ENCODE data around the gene GDF7.
A peak's percentile ranks its signal among the peaks of the same experiment; 100 is the strongest.

Gene GDF7

GRCh38 chr2:20691076-20691734 is 24.3 kb downstream of the GDF7 start:
- no peak for DNase-seq (ENCODE audit: low spot score)

DNA sequence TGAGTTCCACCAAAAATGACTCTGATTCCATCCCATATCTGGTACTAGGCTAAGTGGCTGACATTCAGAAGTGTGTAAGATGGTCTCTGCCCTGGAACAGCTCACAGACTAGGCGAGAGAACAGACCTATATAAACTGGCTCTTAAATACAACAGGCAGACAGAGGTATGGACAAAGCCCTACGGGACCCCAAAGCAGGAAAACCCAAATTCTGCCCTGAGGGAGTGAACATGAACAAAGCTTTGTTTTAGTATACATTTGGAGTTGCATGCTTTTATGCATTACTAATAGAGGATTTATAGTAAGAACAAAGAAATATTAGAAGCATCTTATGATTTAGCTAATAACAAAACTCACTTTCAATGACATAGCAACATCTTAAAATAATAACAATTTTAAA is 25.1 kb downstream of the GDF7 start:
- Histone ChIP-seq H3K4me3 (no peak overlapping the region), H3K27ac (no peak overlapping the region)
- DNase-seq (ENCODE audit: low spot score): no peak
- TF ChIP-seq, protein P1, sequence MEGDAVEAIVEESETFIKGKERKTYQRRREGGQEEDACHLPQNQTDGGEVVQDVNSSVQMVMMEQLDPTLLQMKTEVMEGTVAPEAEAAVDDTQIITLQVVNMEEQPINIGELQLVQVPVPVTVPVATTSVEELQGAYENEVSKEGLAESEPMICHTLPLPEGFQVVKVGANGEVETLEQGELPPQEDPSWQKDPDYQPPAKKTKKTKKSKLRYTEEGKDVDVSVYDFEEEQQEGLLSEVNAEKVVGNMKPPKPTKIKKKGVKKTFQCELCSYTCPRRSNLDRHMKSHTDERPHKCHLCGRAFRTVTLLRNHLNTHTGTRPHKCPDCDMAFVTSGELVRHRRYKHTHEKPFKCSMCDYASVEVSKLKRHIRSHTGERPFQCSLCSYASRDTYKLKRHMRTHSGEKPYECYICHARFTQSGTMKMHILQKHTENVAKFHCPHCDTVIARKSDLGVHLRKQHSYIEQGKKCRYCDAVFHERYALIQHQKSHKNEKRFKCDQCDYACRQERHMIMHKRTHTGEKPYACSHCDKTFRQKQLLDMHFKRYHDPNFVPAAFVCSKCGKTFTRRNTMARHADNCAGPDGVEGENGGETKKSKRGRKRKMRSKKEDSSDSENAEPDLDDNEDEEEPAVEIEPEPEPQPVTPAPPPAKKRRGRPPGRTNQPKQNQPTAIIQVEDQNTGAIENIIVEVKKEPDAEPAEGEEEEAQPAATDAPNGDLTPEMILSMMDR (IDR thresholded peaks at IDR 0.05): no peak

More at GRCh38 chr2:20691076-20691734, 24.3 kb downstream of the GDF7 start:
- H3K27ac ChIP-seq: no peak overlapping the region
- H3K4me3 ChIP-seq: no peak overlapping the region
- TF ChIP-seq, protein P1 (IDR thresholded peaks at IDR 0.05): no peak

GRCh38 chr2:20693317-20693716 is 26.4 kb downstream of the GDF7 start:
- TF ChIP-seq, protein P1 (IDR thresholded peaks at IDR 0.05): no peak
- DNase-seq (ENCODE audit: low spot score): no peak
- Histone ChIP-seq H3K27ac (no peak overlapping the region), H3K4me3 (no peak overlapping the region)

DNA sequence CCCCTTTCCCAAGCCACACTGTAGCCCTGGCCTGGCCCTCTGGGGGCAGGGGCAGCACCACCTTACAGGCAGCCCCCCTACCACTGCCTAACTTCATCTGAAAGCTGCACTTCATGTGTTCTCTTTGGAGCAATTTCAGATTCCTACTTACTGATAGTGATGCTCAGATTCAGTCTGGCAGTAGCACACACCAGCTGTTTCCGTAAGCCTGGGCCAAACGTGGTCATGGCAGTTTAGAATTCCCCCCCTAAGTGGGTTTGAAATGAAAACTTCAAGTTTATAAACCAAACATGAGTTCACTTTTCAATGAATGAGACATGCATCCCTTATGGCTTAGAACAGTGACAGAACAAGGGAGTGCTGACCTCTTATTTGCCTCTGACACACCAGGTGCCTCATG is 29.4 kb downstream of the GDF7 start:
- Histone ChIP-seq H3K27ac (no peak overlapping the region), H3K4me3 (no peak overlapping the region)
- DNase-seq (ENCODE audit: low spot score): no peak
- TF ChIP-seq, protein P1 (IDR thresholded peaks at IDR 0.05): no peak

DNA sequence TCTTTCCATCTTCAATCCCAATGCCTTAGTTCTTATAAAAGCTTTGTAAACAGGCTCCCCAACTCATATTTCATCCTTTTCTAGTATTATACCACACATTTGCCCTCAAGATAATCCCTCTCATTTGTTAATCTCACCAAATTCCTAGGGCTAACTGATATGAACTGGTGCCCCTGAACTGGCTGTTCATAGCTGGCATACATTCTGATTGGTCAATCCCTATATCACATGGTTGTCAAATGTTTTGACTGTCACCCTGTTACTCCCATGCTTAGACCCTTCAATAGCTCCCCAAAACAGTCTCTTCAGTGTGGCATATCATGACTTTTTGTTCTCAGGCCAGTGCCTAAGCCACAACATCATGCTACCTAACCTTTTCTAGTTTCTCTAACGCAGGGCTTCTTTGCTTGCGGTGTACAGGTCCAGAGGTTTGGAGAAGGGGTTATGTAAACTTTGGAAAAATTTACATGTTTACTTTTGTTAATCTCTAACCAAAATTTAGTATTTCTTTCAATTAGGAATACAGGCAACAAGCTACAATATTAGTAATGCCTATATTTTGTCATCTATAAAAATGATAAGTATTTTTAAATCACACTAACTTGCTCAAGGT is 30.5 kb downstream of the GDF7 start:
- Histone ChIP-seq H3K27ac (no peak overlapping the region), H3K4me3 (no peak overlapping the region)
- TF ChIP-seq, protein P1 (IDR thresholded peaks at IDR 0.05): no peak
- no peak for DNase-seq (ENCODE audit: low spot score)

GRCh38 chr2:20698916-20699613 is 32.1 kb downstream of the GDF7 start:
- TF ChIP-seq, protein P1 (IDR thresholded peaks at IDR 0.05): no peak
- peak overlapping the region; percentile 24 for H3K4me3 ChIP-seq
- peak overlapping the region in 1 of 2 donors; percentile 59 for H3K27ac ChIP-seq
- no peak for DNase-seq (ENCODE audit: low spot score)

Data from coronary artery (tissue), 2 donors.